Measurements from ENCODE around the gene ADGRB3.

ADGRB3 gene

DNA sequence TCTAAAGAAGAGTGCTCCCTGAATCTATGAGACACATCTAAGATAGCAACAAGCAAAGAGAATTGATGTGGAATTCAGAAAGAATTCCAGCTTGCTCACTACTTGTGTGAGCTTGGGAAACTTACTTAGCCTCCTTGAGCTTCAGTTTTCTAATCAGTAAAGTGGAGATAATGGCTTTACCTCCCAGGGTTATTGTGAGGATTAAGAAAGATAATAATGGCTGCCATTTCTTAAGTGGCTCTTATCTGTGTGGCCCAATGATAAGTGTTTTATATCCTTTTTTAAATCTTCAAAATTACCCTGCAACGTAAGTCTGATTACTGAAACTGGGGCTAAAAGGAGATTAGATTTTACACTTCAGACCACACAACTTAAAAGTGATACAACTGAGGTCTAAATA, 743.2 kb downstream of the ADGRB3 start:
- Histone ChIP-seq H3K4me3 (replicated peaks; ENCODE audit: low read depth, low read length) (no peak overlapping the region), H3K27me3 (replicated peaks; ENCODE audit: control insufficient read depth, insufficient read depth, low read length) (no peaks in the 10 kb centered on the region), H3K36me3 (ENCODE audit: control insufficient read depth, insufficient read depth, low read length) (no peaks in the 10 kb centered on the region)
- no peak for DNase-seq (ENCODE audit: extremely low read depth, insufficient read length)
- TF ChIP-seq, protein P1, sequence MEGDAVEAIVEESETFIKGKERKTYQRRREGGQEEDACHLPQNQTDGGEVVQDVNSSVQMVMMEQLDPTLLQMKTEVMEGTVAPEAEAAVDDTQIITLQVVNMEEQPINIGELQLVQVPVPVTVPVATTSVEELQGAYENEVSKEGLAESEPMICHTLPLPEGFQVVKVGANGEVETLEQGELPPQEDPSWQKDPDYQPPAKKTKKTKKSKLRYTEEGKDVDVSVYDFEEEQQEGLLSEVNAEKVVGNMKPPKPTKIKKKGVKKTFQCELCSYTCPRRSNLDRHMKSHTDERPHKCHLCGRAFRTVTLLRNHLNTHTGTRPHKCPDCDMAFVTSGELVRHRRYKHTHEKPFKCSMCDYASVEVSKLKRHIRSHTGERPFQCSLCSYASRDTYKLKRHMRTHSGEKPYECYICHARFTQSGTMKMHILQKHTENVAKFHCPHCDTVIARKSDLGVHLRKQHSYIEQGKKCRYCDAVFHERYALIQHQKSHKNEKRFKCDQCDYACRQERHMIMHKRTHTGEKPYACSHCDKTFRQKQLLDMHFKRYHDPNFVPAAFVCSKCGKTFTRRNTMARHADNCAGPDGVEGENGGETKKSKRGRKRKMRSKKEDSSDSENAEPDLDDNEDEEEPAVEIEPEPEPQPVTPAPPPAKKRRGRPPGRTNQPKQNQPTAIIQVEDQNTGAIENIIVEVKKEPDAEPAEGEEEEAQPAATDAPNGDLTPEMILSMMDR (IDR thresholded peaks at IDR 0.05; ENCODE audit: insufficient read depth, low read length, poor library complexity, severe bottlenecking), result no peak

DNA sequence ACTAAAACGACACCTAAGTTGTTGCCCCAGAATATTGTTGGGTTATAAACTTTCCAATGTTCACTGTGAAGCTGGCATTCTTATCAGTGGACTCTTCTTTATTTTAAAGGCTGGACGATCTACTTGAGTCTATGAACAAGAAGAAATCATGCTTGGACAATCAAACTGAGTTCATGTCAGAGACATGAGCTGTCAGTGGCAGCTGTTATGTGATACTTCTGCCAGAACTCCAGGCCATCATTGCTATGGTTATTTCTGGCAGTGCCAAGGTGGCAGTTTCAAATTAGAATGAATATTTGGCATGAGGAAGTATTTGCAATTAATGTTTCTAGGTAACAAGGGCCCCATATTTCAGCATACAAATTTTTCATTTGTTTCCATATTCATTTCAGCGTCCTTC, 744.4 kb downstream of the ADGRB3 start:
- TF ChIP-seq, protein P1 (IDR thresholded peaks at IDR 0.05; ENCODE audit: insufficient read depth, low read length, poor library complexity, severe bottlenecking), result no peak
- no peaks in the 10 kb centered on the region for H3K27me3 ChIP-seq (replicated peaks; ENCODE audit: control insufficient read depth, insufficient read depth, low read length)
- H3K36me3 ChIP-seq (ENCODE audit: control insufficient read depth, insufficient read depth, low read length), result no peaks in the 10 kb centered on the region
- no peak overlapping the region for H3K4me3 ChIP-seq (replicated peaks; ENCODE audit: low read depth, low read length)
- DNase-seq (ENCODE audit: extremely low read depth, insufficient read length), result no peak

DNA sequence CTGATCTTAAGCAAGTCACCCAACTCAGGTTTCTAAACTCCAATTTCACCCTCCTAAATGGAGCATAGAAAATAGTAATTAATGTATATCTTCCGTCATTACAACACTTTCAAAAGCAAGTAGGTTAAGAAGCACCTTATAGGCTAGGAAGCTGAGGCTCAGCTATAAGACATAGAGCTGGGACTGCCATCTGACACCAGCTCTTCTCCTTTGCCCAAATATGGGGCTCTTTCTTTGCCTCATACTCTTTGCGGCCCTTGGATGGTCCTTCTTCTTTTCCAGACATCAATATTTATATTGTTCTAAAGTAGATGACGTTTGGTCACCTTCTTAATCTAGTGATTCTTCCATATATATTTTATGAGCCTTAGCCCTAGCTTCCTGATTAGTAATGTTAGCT, 748.5 kb downstream of the ADGRB3 start:
- no peaks in the 10 kb centered on the region for H3K27me3 ChIP-seq (replicated peaks; ENCODE audit: control insufficient read depth, insufficient read depth, low read length)
- TF ChIP-seq, protein P1 (IDR thresholded peaks at IDR 0.05; ENCODE audit: insufficient read depth, low read length, poor library complexity, severe bottlenecking), result no peak
- DNase-seq (ENCODE audit: extremely low read depth, insufficient read length), result no peak

DNA sequence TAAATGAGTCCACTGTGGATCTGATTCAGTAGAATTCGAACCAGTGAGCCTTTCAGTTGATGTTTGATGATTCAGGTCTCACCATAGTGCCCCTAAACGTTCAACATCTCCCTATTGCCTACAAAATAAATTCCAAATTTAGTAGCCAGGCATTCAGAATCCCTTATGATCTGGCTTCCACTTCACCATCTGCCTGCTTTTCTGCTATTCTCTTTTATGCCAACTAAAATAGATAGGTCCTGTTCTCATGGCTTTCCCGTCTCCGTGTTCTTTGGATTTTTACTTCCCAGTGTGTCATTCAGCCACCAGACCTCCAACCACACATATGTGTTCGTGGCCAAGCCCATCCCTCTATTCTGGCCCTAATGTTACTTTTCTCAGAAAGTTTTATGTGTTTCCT, 751.3 kb downstream of the ADGRB3 start:
- TF ChIP-seq, protein P1 (IDR thresholded peaks at IDR 0.05; ENCODE audit: insufficient read depth, low read length, poor library complexity, severe bottlenecking), result no peak

More for the DNA sequence above, 748.5 kb downstream of the ADGRB3 start:
- Histone ChIP-seq H3K4me3 (replicated peaks; ENCODE audit: low read depth, low read length) (no peak overlapping the region), H3K36me3 (ENCODE audit: control insufficient read depth, insufficient read depth, low read length) (no peaks in the 10 kb centered on the region)

DNA sequence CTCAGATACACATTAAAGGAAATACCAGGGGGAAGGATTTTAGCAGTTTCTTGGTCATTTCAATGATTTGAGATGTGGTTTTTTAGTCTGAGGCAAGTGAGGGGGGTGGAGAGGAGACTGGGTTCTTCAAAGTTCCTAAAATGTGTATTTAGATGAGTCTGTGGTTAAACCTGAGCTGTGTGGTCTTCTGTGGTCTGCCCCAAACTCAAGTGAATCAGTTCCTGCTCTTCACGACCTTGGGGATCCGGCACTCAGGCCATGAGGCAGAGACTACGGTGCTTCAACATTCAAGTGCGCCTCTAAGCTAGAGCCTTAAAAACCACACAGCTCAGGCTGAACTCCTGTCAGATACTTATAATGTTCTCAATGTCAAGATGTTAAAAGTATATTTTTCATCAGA, 755.0 kb downstream of the ADGRB3 start:
- H3K4me3 ChIP-seq (replicated peaks; ENCODE audit: low read depth, low read length), result no peak overlapping the region
- no peaks in the 10 kb centered on the region for H3K27me3 ChIP-seq (replicated peaks; ENCODE audit: control insufficient read depth, insufficient read depth, low read length)
- DNase-seq (ENCODE audit: extremely low read depth, insufficient read length), result no peak
- TF ChIP-seq, protein P1 (IDR thresholded peaks at IDR 0.05; ENCODE audit: insufficient read depth, low read length, poor library complexity, severe bottlenecking), result no peak
- no peaks in the 10 kb centered on the region for H3K36me3 ChIP-seq (ENCODE audit: control insufficient read depth, insufficient read depth, low read length)

More for the DNA sequence above, 751.3 kb downstream of the ADGRB3 start:
- Histone ChIP-seq H3K36me3 (ENCODE audit: control insufficient read depth, insufficient read depth, low read length) (no peaks in the 10 kb centered on the region), H3K27me3 (replicated peaks; ENCODE audit: control insufficient read depth, insufficient read depth, low read length) (no peaks in the 10 kb centered on the region), H3K4me3 (replicated peaks; ENCODE audit: low read depth, low read length) (no peak overlapping the region)
- no peak for DNase-seq (ENCODE audit: extremely low read depth, insufficient read length)

DNA sequence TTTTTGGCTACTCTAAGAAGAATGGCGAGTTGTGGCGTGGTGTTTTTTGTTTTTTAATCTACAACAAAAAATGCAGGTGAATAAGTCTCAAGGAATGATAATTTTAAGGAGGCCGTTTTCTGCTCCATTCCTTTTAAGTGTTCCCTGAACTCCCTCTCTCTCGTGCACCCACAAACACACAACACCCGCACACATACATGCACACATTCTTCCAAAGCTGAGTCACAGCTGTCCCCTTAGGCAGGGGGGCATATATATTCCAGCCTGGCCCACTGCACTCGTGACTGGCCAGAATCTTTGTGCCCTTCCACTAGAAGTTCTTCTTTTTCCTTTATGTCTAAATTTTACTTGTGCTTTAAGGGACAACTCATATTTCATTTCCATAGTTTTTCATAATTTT, 756.0 kb downstream of the ADGRB3 start:
- H3K27me3 ChIP-seq (replicated peaks; ENCODE audit: control insufficient read depth, insufficient read depth, low read length), result no peaks in the 10 kb centered on the region
- DNase-seq (ENCODE audit: extremely low read depth, insufficient read length), result no peak

More for the DNA sequence above, 756.0 kb downstream of the ADGRB3 start:
- H3K36me3 ChIP-seq (ENCODE audit: control insufficient read depth, insufficient read depth, low read length), result no peaks in the 10 kb centered on the region
- H3K4me3 ChIP-seq (replicated peaks; ENCODE audit: low read depth, low read length), result no peak overlapping the region
- TF ChIP-seq, protein P1 (IDR thresholded peaks at IDR 0.05; ENCODE audit: insufficient read depth, low read length, poor library complexity, severe bottlenecking), result no peak

All from GM06990 (cell line).